Uterus (tissue), 4 donors: ENCODE measurements around the gene CCDC149. TPM values are rescaled to one million over a fixed set of nuclear protein-coding genes. Genes with fewer than 3 reads are reported as not detected.

Experiments used
- DNase-seq, 2 donors: peaks; one replicate each; pipeline ENCODE4 v3.0.0-alpha.2; 2019 to 2020
- H3K27ac ChIP-seq, 2 donors: fragments of 200-600 bp; sonication (generic); 1 replicate in 1 of 2; 2 replicates in 1 of 2; pipeline ENCODE4 v1.5.1; 2016 to 2018
- H3K27me3 ChIP-seq, 2 donors: fragments of 200-600 bp; sonication (generic); one replicate each; pipeline ENCODE4 v1.5.1; 2018 to 2019; ENCODE audit warnings: control low read depth in 1 of 2
- H3K36me3 ChIP-seq, 2 donors: fragments of 200-600 bp; sonication (generic); one replicate each; pipeline ENCODE4 v1.5.1; 2019; ENCODE audit warnings: control low read depth in 1 of 2
- H3K4me1 ChIP-seq, 2 donors: fragments of 200-600 bp; sonication (generic); one replicate each; pipeline ENCODE4 v1.5.1; 2018 to 2019; ENCODE audit warnings: control low read depth in 1 of 2
- H3K4me3 ChIP-seq, 2 donors: fragments of 200-600 bp; sonication (generic); 1 replicate in 1 of 2; 2 replicates in 1 of 2; pipeline ENCODE4 v1.5.1; 2018 to 2019; ENCODE audit warnings: mild to moderate bottlenecking in 1 of 2
- H3K9me3 ChIP-seq, 2 donors: fragments of 200-600 bp; sonication (generic); one replicate each; pipeline ENCODE4 v1.5.1; 2019; ENCODE audit warnings: control low read depth in 1 of 2
- CTCF ChIP-seq, 4 experiments: fragments of 200-600 bp in 2 of 4; fragments of 450-650 bp in 2 of 4; sonication (generic) in 2 of 4; IDR thresholded peaks; one replicate each; pipeline ENCODE4 v1.5.1; 2016 to 2019; ENCODE audit warnings: antibody characterized with exemption in 4 of 4, mild to moderate bottlenecking in 2 of 4, moderate library complexity in 1 of 4
- POLR2A ChIP-seq, 2 donors: fragments of 450-650 bp; IDR thresholded peaks; one replicate each; pipeline ENCODE4 v1.6.1; 2016; ENCODE audit warnings: antibody characterized with exemption in 2 of 2, mild to moderate bottlenecking in 1 of 2, moderate library complexity in 1 of 2
- intact Hi-C: fragments of 100-400 bp; cut with DNase I; formaldehyde crosslinking; loops from one replicate; pipeline ENCODE4 v1.15.1; 2023; ENCODE audit warnings: low total_unique reads
- total RNA-seq, 4 donors: library from RNA; depleted of rRNA in 3 of 4; stranded (reverse); fragments of >200 nt in 3 of 4; gene quantifications; one replicate each; pipeline versions ENCODE4 v1.1.0 to v1.2.4, GENCODE V29; 2014 to 2023
- donor health status: DM: yes; HTN: yes; CAD: no.

Gene CCDC149
- total RNA-seq, 4 donors from 2014 or later: 18.7 to 462 (median 69.3) TPM

GRCh38 chr4:24836661-24837242, 76.1 kb downstream of the CCDC149 start:
- Histone ChIP-seq H3K4me1 (no peaks in the 10 kb centered on the region), H3K4me3 (no peak overlapping the region), H3K9me3 (no peaks in the 10 kb centered on the region), H3K36me3 (no peaks in the 10 kb centered on the region), H3K27ac (no peak overlapping the region), H3K27me3 (no peaks in the 10 kb centered on the region)
- intact Hi-C loops: no loop called here
- TF ChIP-seq CTCF (IDR thresholded peaks at IDR 0.05) (no peak), POLR2A (IDR thresholded peaks at IDR 0.05) (no peak)
- DNase-seq: no peak

- Histone ChIP-seq H3K4me3 (no peak overlapping the region), H3K9me3 (no peaks in the 10 kb centered on the region), H3K27ac (no peak overlapping the region), H3K27me3 (no peaks in the 10 kb centered on the region), H3K4me1 (no peaks in the 10 kb centered on the region), H3K36me3 (no peaks in the 10 kb centered on the region)
- intact Hi-C loops: no loop called here
- TF ChIP-seq POLR2A (IDR thresholded peaks at IDR 0.05) (no peak), CTCF (IDR thresholded peaks at IDR 0.05) (no peak)
- no peak for DNase-seq
These were observed 77.1 kb downstream of the CCDC149 start for GRCh38 chr4:24835696-24836095.

GRCh38 chr4:24831637-24832036, 81.2 kb downstream of the CCDC149 start:
- no peaks in the 10 kb centered on the region for H3K9me3 ChIP-seq
- no peak for DNase-seq
- TF ChIP-seq CTCF (IDR thresholded peaks at IDR 0.05) (no peak), POLR2A (IDR thresholded peaks at IDR 0.05) (no peak)
- H3K36me3 ChIP-seq: no peaks in the 10 kb centered on the region
- H3K27ac ChIP-seq: no peak overlapping the region
- intact Hi-C loops: no loop called here
- H3K4me3 ChIP-seq: no peak overlapping the region
- H3K27me3 ChIP-seq: no peaks in the 10 kb centered on the region
- H3K4me1 ChIP-seq: no peaks in the 10 kb centered on the region

- DNase-seq: no peak
- no peak overlapping the region for H3K4me3 ChIP-seq
- no peaks in the 10 kb centered on the region for H3K27me3 ChIP-seq
- H3K9me3 ChIP-seq: no peaks in the 10 kb centered on the region
- no peak for TF ChIP-seq CTCF (IDR thresholded peaks at IDR 0.05)
- TF ChIP-seq POLR2A (IDR thresholded peaks at IDR 0.05): no peak
- no peaks in the 10 kb centered on the region for H3K36me3 ChIP-seq
- no peak overlapping the region for H3K27ac ChIP-seq
- no peaks in the 10 kb centered on the region for H3K4me1 ChIP-seq
- intact Hi-C loops: no loop called here
These were observed 88.1 kb downstream of the CCDC149 start for GRCh38 chr4:24824720-24825119.

GRCh38 chr4:24820541-24820940, 92.3 kb downstream of the CCDC149 start:
- Histone ChIP-seq H3K9me3 (no peaks in the 10 kb centered on the region), H3K4me3 (no peak overlapping the region), H3K27me3 (no peaks in the 10 kb centered on the region), H3K4me1 (no peaks in the 10 kb centered on the region), H3K27ac (no peak overlapping the region), H3K36me3 (no peaks in the 10 kb centered on the region)
- no peak for DNase-seq
- no peak for TF ChIP-seq CTCF (IDR thresholded peaks at IDR 0.05)
- TF ChIP-seq POLR2A (IDR thresholded peaks at IDR 0.05): no peak
- intact Hi-C loops: no loop called here
